Frontal cortex (tissue), 4 donors: ENCODE data around the gene VAV2. TPM values are rescaled to one million over a fixed set of nuclear protein-coding genes. Genes with fewer than 3 reads are reported as not detected.

ENCODE experiments used
- DNase-seq, 2 donors: peaks; one replicate each; pipeline ENCODE4 v3.0.0; 2012; ENCODE audit warnings: low spot score in 2 of 2
- FAIRE-seq: peaks from 2 replicates; lab custom pipeline; 2012; peaks lifted over from hg19 to GRCh38; lab: Jason Lieb, UNC
- total RNA-seq: library from RNA; depleted of rRNA; stranded (reverse); fragments of >200 nt; gene quantifications from one replicate; pipeline ENCODE4 v1.2.3, GENCODE V29; 2014
- donor health status: control.
- donor health status: control.
- donor health status: control.

VAV2 gene, protein sequence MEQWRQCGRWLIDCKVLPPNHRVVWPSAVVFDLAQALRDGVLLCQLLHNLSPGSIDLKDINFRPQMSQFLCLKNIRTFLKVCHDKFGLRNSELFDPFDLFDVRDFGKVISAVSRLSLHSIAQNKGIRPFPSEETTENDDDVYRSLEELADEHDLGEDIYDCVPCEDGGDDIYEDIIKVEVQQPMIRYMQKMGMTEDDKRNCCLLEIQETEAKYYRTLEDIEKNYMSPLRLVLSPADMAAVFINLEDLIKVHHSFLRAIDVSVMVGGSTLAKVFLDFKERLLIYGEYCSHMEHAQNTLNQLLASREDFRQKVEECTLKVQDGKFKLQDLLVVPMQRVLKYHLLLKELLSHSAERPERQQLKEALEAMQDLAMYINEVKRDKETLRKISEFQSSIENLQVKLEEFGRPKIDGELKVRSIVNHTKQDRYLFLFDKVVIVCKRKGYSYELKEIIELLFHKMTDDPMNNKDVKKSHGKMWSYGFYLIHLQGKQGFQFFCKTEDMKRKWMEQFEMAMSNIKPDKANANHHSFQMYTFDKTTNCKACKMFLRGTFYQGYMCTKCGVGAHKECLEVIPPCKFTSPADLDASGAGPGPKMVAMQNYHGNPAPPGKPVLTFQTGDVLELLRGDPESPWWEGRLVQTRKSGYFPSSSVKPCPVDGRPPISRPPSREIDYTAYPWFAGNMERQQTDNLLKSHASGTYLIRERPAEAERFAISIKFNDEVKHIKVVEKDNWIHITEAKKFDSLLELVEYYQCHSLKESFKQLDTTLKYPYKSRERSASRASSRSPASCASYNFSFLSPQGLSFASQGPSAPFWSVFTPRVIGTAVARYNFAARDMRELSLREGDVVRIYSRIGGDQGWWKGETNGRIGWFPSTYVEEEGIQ
- total RNA-seq = 31.0 TPM

DNA sequence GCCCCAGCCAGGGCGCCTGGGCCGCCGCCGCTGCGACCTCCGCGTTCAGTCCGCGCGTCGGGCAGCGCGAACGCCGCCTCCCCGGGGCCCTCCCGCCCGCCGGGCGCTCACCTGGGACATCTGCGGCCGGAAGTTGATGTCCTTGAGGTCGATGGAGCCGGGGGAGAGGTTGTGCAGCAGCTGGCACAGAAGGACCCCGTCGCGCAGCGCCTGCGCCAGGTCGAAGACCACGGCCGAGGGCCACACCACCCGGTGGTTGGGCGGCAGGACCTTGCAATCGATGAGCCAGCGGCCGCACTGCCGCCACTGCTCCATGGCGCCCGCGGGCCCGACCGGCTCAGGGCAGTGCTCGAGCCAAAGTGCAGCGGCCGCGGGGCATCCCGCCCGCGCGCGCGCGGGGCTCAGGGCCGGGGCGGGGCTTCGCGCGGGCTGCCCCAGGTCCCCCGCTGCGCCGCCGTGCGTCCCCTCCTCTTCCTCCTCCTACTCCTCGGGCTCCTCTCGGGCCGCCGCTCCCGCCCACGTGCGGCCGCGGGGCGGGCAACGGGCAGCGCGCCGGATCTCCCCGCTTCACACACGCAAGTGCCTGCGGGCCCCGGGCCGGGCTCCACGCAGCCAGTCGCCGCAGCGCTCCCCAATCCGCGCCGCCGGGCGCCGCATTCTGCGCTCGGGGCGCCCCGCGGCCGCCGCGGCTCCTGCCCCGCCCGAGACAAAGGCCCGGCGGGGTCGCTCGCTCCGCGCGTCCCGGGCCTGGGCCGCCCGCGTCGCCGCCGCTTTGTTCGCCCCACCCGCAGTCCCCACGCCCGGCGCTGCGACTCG, at the start of gene VAV2:
Gene VAV2, minus strand, starts transcription at position 361 of the 816 bp plus-strand sequence. Its CDS starts 46 bp downstream, at position 315.
- DNase-seq (peak; percentile 66 to 67), FAIRE-seq (no peak)

DNA sequence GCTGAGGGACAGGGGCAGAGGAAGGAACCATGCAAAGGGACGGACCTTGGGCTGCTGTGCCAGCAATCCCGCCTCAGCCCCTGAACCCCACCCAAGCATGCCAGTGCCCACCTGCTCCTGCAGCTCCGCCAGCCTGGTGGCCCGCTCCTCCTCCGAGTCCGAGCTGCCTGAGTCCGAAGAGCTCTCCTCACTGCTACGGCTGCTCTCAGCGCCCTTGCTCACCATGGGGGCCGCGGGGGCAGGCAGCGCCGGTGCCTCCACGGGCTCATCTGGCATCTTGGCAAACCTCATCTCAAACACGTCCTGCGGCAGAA, 49.5 kb upstream of the VAV2 start:
- no peak for DNase-seq
- no peak for FAIRE-seq

- DNase-seq (no peak), FAIRE-seq (no peak)
Measured at GRCh38 chr9:134040781-134041648, 48.9 kb upstream of the VAV2 start.

DNA sequence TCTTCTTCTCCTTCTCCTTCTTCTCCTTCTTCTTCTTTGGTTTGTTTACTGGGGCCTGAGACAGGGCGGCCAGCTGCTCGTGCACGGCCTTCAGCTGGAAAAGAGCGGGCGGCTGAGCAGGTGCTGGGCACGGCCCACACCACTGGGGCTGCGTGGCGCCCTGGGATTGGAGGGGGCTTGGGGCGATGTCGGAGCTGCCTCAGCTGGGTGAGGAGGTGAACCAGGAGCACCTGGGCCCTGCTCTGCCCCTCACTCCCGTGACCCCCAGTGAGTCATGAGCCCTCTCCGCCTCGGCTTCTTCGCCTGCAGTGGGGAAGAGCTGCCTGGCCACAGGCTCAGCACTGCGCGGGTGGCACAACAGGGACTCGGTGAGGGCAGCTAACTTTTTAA, 48.0 kb upstream of the VAV2 start:
- FAIRE-seq = no peak

GRCh38 chr9:134039386-134040175, 47.5 kb upstream of the VAV2 start:
- FAIRE-seq (no peak), DNase-seq (no peak)

More for the DNA sequence above, 48.0 kb upstream of the VAV2 start:
- DNase-seq = no peak

DNA sequence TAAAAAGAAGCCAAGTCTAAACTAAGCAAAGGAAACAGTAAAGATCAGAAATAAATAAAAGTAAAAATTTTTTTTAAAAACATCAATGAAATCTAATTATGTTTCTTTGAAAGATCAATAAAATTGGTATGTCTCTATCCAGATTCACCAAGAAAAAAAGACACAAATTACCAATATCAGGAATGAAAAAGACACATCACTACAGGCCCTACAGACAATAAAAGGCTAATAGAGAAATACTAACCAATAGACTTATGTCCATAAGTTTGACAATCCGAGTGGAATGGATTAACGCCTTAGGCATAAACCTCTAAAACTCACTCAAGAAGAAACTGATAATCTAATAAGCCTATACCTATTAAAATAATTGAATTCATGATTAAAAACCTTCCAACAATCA, 45.5 kb upstream of the VAV2 start:
- FAIRE-seq = no peak

DNA sequence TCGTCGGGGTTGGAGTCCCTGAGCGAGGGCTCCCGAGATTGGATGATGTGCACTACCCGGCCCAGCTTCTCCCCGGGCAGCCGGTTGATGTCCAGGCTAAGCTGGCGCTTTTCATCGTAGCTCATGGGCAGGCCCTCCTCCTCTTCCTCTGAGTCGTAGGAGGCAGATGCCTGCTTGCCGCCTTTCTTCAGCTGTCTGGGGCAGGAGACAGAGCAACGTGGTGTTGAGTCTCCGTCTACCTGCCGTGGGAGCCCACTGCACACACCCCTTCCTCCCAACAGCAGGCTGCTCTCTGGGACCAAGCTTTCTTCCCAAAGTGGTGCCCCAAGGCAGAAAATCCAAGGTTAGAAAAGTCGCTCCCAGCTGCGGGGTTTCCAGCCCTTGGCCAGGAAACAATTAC, 44.0 kb upstream of the VAV2 start:
- FAIRE-seq = no peak
- DNase-seq = no peak

More for the DNA sequence above, 45.5 kb upstream of the VAV2 start:
- DNase-seq = no peak

GRCh38 chr9:134035041-134036039, 43.2 kb upstream of the VAV2 start:
- DNase-seq = no peak
- no peak for FAIRE-seq

- no peak for FAIRE-seq
Measured at GRCh38 chr9:134034215-134035040, 42.3 kb upstream of the VAV2 start.

DNA sequence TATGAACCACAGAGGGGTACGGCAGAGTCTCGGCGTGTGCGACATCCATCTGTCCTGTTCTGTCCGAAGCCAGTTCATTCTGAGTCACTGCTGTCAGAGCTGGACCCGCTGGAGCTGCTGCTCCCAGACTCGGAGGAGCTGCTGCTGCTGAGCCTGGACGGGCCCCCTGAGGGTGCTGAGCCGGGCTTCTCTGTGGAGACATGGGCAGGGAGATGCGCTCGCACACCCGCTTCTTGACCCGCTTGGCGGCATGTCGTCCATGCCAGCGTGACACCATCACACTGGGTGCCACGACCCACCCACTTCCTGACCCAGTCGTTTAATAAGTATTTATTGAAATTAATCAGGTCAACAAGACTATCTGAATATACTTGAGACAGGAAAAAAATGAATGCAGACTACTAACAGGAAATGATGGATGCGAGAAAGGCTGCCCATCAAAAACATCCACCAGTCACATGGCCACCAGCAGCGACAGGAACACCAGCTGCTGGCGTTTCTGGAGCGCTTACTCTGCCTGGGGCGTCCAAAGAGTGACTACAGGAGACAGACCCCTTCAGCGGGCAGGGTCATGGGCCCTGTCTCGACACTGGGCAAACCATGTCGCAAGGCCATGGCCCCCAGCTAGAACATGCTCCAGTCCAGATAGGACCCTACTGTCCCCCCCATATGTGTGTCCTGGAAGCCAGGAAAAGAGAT, 41.5 kb upstream of the VAV2 start:
- no peak for DNase-seq
- FAIRE-seq = no peak

More at GRCh38 chr9:134034215-134035040, 42.3 kb upstream of the VAV2 start:
- no peak for DNase-seq

DNA sequence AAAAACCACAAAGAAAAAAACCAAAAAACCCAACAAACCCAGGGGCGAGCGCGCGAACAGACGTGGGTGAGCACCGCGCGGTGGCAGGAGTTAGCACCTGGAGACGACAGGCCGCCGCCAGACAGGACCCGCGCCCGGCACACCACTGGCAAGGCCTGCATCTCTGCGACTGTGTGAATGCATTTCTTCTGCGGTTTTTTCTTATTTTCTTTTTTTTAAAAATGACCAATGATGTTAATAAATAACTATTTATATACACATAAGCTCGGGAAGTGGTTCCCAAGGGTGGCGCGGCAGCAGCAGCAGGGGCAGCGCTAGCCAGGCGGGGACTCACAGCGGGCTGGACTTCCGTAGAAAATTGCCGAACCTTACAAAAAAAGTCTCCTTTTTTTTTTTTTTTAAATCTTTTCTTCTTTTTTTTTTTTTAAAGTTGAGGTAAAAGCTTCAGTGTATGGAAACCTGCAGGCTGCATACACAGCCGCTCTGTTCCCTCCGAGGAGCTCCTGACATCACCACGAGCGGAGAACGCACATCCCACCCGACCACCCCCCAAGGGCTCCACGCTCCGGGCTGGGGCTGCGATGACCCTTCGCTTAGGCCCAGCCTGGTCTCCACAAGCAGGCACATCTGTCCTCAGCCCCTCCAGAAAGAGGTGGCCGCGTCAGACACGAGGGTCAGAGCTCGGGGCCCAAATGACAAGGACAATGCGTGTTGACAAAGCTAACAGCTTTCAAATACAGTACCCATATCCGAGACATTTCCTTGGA, 40.5 kb upstream of the VAV2 start:
- FAIRE-seq = no peak
- no peak for DNase-seq

DNA sequence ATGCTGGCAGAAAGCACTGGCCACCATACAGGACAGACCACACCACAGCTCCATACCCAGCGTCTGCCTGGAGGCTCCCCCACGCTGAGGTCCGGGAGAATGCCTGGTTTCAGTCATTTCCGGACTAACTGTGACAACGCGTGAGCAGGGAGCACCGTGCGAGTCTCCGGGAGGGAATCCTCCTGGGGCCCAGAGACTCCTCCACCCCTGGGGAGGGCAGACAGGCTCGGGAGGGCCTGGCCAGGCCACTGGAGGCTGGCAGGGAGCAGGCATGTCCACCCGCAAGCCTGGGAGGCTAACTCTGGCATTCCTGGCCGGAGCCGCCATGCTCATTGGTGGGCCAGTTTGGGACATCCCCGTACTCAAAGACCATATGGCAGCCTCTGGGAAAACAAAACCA, 39.7 kb upstream of the VAV2 start:
- no peak for DNase-seq
- no peak for FAIRE-seq

DNA sequence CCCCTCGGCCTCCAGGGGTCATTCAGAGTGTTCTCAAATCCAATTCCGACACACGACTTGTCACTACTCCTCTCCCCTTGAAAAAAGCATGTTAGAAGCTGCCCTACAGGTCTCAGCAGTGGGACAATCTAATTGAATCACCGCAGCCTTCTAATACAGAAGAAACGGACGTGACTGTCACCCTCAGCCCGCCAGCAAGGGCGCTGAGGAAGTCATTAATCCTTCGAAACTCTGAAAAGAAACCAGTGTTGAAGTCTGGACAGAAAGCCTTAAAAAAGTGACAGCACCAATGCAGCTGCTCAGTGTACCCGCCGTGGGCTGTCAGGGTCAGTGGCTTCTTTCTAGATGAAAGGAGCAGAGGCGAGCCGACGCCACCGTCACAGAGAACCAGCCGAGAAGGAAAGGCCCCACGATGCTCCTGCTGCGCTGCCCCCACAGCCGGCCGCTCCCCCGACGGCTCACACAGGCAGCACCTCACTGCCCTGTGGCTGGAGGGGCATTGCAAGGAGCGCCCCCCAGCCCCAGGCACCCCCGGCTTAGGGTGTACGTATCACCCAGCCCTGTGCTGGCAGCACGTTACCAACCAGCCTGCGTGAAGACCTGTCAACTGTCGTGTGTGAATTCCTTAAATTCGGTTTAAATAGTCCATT, 38.8 kb upstream of the VAV2 start:
- DNase-seq = no peak
- FAIRE-seq = no peak
